GM23338 (cell line): ENCODE results near the gene CACNG7. TPM values are rescaled to one million over a fixed set of nuclear protein-coding genes. Genes with fewer than 3 reads are reported as not detected.

Experiments used
- ATAC-seq: fragments of 200-7000 bp; cut with Tn5 transposase; 3 replicates; pipeline ENCODE4 v1.9.1; 2020
- DNase-seq: peaks from one replicate; pipeline ENCODE4 v3.0.0-alpha.2; 2015; ENCODE audit warnings: low spot score
- H2AFZ ChIP-seq: fragments of 200-600 bp; sonication (generic); 2 replicates; pipeline ENCODE4 v1.8.0; 2016; ENCODE audit warnings: antibody characterized with exemption, mild to moderate bottlenecking, moderate library complexity
- H3F3A ChIP-seq: fragments of 200-600 bp; sonication (generic); replicated peaks from 2 replicates; pipeline ENCODE4 v1.8.0; 2017; ENCODE audit warnings: antibody characterized with exemption, mixed run types, low read depth
- H3K27ac ChIP-seq: fragments of 200-600 bp; sonication (generic); 2 replicates; pipeline ENCODE4 v1.6.1; 2016; ENCODE audit warnings: low read depth
- H3K27me3 ChIP-seq: fragments of 200-600 bp; sonication (generic); 2 replicates; pipeline ENCODE4 v1.8.0; 2016; ENCODE audit warnings: mild to moderate bottlenecking, mixed run types, moderate library complexity; ENCODE audit not compliant: insufficient read depth
- H3K36me3 ChIP-seq: fragments of 200-600 bp; sonication (generic); 2 replicates; pipeline ENCODE4 v1.8.0; 2016; ENCODE audit warnings: mild to moderate bottlenecking; ENCODE audit not compliant: insufficient read depth
- H3K4me1 ChIP-seq: fragments of 200-600 bp; sonication (generic); 2 replicates; pipeline ENCODE4 v1.8.0; 2016; ENCODE audit warnings: mild to moderate bottlenecking, moderate library complexity; ENCODE audit not compliant: insufficient read depth
- H3K4me2 ChIP-seq: fragments of 200-600 bp; sonication (generic); 2 replicates; pipeline ENCODE4 v1.7.1; 2017; ENCODE audit warnings: mixed run types
- H3K4me3 ChIP-seq: fragments of 200-600 bp; sonication (generic); 2 replicates; pipeline ENCODE4 v1.6.1; 2016; ENCODE audit warnings: mixed run types
- H3K79me2 ChIP-seq: fragments of 200-600 bp; sonication (generic); replicated peaks from 2 replicates; pipeline ENCODE4 v1.8.0; 2017; ENCODE audit warnings: mild to moderate bottlenecking; ENCODE audit not compliant: insufficient read depth
- H3K9me2 ChIP-seq: fragments of 200-600 bp; sonication (generic); 2 replicates; pipeline ENCODE4 v1.8.0; 2017; ENCODE audit not compliant: insufficient read depth
- H4K20me1 ChIP-seq: fragments of 200-600 bp; sonication (generic); replicated peaks from 2 replicates; pipeline ENCODE4 v1.8.0; 2017; ENCODE audit warnings: mild to moderate bottlenecking; ENCODE audit not compliant: insufficient read depth
- H3K27ac Mint-ChIP-seq: 2 replicates; pipeline ENCODE4 v1.8.0; 2020; ENCODE audit warnings: inconsistent platforms, mild to moderate bottlenecking, moderate library complexity, mixed read lengths
- H3K27me3 Mint-ChIP-seq: 3 replicates; pipeline ENCODE4 v1.8.0; 2022; ENCODE audit warnings: low read depth, mild to moderate bottlenecking, moderate library complexity, mixed read lengths, inconsistent platforms; ENCODE audit not compliant: insufficient read depth, poor library complexity
- H3K36me3 Mint-ChIP-seq: 3 replicates; pipeline ENCODE4 v1.8.0; 2021; ENCODE audit warnings: low read depth, mild to moderate bottlenecking, inconsistent platforms, moderate library complexity, mixed read lengths
- H3K4me1 Mint-ChIP-seq: 3 replicates; pipeline ENCODE4 v1.8.0; 2020; ENCODE audit warnings: mild to moderate bottlenecking, inconsistent platforms, mixed read lengths
- H3K4me3 Mint-ChIP-seq: 3 replicates; pipeline ENCODE4 v1.8.0; 2021; ENCODE audit warnings: moderate library complexity, mild to moderate bottlenecking, inconsistent platforms, mixed read lengths
- H3K9me3 Mint-ChIP-seq: 3 replicates; pipeline ENCODE4 v1.8.0; 2020; ENCODE audit warnings: moderate library complexity, mild to moderate bottlenecking, inconsistent platforms, mixed read lengths
- CREB1 ChIP-seq: fragments of 250-450 bp; sonication (Bioruptor Pico); IDR thresholded peaks from 2 replicates; pipeline ENCODE4 v1.5.0; 2020; ENCODE audit warnings: low read depth, mild to moderate bottlenecking, moderate library complexity
- ETS1 ChIP-seq: IDR thresholded peaks from 2 replicates; pipeline ENCODE4 v1.6.1; 2016; ENCODE audit warnings: antibody characterized with exemption
- EZH2 ChIP-seq: fragments of 200-600 bp; sonication (generic); IDR thresholded peaks from one replicate; pipeline ENCODE4 v1.8.0; 2017; ENCODE audit warnings: antibody characterized with exemption, mild to moderate bottlenecking, low read depth; ENCODE audit not compliant: unreplicated experiment
- EZH2phosphoT487 ChIP-seq: fragments of 200-600 bp; sonication (generic); IDR thresholded peaks from one replicate; pipeline ENCODE4 v1.8.1; 2018; ENCODE audit warnings: antibody characterized with exemption; ENCODE audit not compliant: unreplicated experiment
- POLR2AphosphoS5 ChIP-seq: IDR thresholded peaks from 2 replicates; pipeline ENCODE4 v1.6.1; 2016; ENCODE audit warnings: antibody characterized with exemption, low read depth
- ZNF114 ChIP-seq: fragments of 250-450 bp; sonication (Bioruptor Pico); IDR thresholded peaks from 2 replicates; pipeline ENCODE4 v1.5.0; 2020; ENCODE audit warnings: mild to moderate bottlenecking, moderate library complexity
- ZNF331 ChIP-seq: fragments of 250-450 bp; sonication (Bioruptor Pico); IDR thresholded peaks from 2 replicates; pipeline ENCODE4 v1.5.0; 2020; ENCODE audit warnings: low read depth, mild to moderate bottlenecking, moderate library complexity
- polyA plus RNA-seq: library from polyadenylated mRNA; unstranded; fragments of >200 nt; fragmentation: Nextera tagmentation; extraction: Ambion mirVana; gene quantifications from 2 replicates; pipeline ENCODE4 v1.2.1, GENCODE V29; 2016
- total RNA-seq: library from RNA; depleted of rRNA; stranded (reverse); fragments of >200 nt; shearing (Covaris generic); gene quantifications from 2 replicates; pipeline ENCODE4 v1.2.3, GENCODE V29; 2014
- TF ChIP-seq, protein P1 (sequence below): fragments of 250-450 bp; sonication (Bioruptor Pico); IDR thresholded peaks from 2 replicates; pipeline ENCODE4 v1.5.0; 2020; ENCODE audit warnings: mild to moderate bottlenecking, moderate library complexity
- TF ChIP-seq, protein P2 (sequence below), 2 experiments: fragments of 200-600 bp in 1 of 2; sonication (generic) in 1 of 2; conservative IDR thresholded peaks; 2 replicates each; pipeline versions ENCODE4 v1.5.1 to v1.6.1; 2016 to 2017; ENCODE audit warnings: antibody characterized with exemption in 2 of 2, low read depth in 2 of 2, mild to moderate bottlenecking in 2 of 2, moderate library complexity in 1 of 2
- TF ChIP-seq, protein P3 (sequence below): IDR thresholded peaks from one replicate; pipeline ENCODE4 v1.6.1; 2018; ENCODE audit warnings: antibody characterized with exemption; ENCODE audit not compliant: unreplicated experiment

CACNG7 gene
- total and polyA plus RNA-seq, 2 experiments from 2014 or later, result 9.8 to 15.6 TPM

- TF ChIP-seq, protein P1, sequence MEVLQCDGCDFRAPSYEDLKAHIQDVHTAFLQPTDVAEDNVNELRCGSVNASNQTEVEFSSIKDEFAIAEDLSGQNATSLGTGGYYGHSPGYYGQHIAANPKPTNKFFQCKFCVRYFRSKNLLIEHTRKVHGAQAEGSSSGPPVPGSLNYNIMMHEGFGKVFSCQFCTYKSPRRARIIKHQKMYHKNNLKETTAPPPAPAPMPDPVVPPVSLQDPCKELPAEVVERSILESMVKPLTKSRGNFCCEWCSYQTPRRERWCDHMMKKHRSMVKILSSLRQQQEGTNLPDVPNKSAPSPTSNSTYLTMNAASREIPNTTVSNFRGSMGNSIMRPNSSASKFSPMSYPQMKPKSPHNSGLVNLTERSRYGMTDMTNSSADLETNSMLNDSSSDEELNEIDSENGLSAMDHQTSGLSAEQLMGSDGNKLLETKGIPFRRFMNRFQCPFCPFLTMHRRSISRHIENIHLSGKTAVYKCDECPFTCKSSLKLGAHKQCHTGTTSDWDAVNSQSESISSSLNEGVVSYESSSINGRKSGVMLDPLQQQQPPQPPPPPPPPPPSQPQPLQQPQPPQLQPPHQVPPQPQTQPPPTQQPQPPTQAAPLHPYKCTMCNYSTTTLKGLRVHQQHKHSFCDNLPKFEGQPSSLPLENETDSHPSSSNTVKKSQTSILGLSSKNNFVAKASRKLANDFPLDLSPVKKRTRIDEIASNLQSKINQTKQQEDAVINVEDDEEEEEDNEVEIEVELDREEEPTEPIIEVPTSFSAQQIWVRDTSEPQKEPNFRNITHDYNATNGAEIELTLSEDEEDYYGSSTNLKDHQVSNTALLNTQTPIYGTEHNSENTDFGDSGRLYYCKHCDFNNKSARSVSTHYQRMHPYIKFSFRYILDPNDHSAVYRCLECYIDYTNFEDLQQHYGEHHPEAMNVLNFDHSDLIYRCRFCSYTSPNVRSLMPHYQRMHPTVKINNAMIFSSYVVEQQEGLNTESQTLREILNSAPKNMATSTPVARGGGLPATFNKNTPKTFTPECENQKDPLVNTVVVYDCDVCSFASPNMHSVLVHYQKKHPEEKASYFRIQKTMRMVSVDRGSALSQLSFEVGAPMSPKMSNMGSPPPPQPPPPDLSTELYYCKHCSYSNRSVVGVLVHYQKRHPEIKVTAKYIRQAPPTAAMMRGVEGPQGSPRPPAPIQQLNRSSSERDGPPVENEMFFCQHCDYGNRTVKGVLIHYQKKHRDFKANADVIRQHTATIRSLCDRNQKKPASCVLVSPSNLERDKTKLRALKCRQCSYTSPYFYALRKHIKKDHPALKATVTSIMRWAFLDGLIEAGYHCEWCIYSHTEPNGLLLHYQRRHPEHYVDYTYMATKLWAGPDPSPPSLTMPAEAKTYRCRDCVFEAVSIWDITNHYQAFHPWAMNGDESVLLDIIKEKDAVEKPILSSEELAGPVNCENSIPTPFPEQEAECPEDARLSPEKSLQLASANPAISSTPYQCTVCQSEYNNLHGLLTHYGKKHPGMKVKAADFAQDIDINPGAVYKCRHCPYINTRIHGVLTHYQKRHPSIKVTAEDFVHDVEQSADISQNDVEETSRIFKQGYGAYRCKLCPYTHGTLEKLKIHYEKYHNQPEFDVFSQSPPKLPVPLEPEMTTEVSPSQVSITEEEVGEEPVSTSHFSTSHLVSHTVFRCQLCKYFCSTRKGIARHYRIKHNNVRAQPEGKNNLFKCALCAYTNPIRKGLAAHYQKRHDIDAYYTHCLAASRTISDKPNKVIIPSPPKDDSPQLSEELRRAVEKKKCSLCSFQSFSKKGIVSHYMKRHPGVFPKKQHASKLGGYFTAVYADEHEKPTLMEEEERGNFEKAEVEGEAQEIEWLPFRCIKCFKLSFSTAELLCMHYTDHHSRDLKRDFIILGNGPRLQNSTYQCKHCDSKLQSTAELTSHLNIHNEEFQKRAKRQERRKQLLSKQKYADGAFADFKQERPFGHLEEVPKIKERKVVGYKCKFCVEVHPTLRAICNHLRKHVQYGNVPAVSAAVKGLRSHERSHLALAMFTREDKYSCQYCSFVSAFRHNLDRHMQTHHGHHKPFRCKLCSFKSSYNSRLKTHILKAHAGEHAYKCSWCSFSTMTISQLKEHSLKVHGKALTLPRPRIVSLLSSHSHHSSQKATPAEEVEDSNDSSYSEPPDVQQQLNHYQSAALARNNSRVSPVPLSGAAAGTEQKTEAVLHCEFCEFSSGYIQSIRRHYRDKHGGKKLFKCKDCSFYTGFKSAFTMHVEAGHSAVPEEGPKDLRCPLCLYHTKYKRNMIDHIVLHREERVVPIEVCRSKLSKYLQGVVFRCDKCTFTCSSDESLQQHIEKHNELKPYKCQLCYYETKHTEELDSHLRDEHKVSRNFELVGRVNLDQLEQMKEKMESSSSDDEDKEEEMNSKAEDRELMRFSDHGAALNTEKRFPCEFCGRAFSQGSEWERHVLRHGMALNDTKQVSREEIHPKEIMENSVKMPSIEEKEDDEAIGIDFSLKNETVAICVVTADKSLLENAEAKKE (CRISPR knock-in tag), result no peak
These were observed 30.3 kb upstream of the CACNG7 start (continued) for GRCh38 chr19:53878776-53879139.

DNA sequence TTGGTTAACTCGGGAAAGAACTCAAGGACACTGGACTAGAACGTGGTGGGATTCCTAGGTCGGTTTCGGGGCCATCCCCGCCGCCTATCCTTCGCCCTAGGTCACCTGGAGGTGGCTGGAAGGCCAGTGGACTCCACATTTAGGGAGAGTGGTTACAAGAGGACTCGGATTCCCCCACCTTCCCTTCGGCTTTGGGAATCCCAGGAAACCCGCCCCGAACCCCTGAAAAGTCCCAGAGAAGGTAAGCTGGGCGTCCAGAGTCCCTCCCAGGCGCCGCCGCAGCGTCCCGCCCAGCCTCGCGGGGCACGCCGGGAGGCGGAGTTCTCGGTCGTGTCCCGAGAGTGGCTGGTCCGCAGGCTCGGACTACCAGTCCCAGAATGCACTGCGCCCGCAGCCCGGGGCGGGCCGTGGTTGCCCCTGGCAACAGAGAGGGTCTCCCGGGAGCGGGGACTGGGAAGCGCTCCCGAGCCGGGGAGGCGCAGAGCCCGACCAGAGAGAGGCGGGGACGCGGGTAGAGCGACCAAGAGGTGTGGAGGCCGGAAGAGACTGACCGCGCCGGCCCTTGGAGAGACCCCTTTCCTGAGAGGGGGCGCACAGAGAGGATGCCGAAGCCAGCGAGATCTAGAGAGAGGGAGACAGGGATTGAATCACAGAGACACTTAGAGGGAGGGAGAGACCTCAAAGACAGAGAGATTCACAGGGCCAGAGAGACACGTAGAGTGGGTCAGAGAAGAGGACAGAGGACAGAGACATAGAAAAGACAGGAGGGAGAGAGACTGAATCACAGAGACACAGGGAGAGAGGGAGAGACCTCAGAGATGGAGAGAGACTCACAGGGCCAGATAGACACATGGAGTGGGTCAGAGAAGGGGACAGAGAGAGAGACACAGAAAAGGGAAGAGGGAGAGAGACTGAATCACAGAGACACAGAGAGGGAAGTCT, 29.7 kb upstream of the CACNG7 start:
- H3K27ac ChIP-seq, result peak overlapping the region; percentile 87; the same call in 1 of the 2 replicates
- Mint-ChIP-seq H3K9me3 (no peaks in the 10 kb centered on the region), H3K4me1 (peaks cover 25% of the 10 kb centered on the region), H3K36me3 (peaks cover 10% of the 10 kb centered on the region), H3K4me3 (no peak overlapping the region; the same call in 2 of the 3 replicates), H3K27ac (peak overlapping the region; percentile 93), H3K27me3 (peaks cover 24% of the 10 kb centered on the region)
- peaks cover 4% of the 10 kb centered on the region; the same call in 1 of the 2 replicates for H3K36me3 ChIP-seq
- H4K20me1 ChIP-seq, result peaks cover 3% of the 10 kb centered on the region; the same call in 1 of the 2 replicates
- H3K4me3 ChIP-seq, result peak overlapping the region; percentile 65
- H3K79me2 ChIP-seq, result no peaks in the 10 kb centered on the region
- DNase-seq, result peak; percentile 98
- H3K4me2 ChIP-seq, result peak overlapping the region; percentile 90
- H3F3A ChIP-seq, result peaks cover 27% of the 10 kb centered on the region
- peaks cover 44% of the 10 kb centered on the region for H3K4me1 ChIP-seq
- ATAC-seq, result peak; percentile 83
- H3K9me2 ChIP-seq, result no peaks in the 10 kb centered on the region
- peaks cover 11% of the 10 kb centered on the region for H3K27me3 ChIP-seq
- H2AFZ ChIP-seq, result peak overlapping the region; percentile 43
- TF ChIP-seq POLR2AphosphoS5, result peak; percentile 52
- TF ChIP-seq ZNF331, result no peak
- no peak for TF ChIP-seq CREB1 (CRISPR knock-in tag)
- TF ChIP-seq, protein P2, sequence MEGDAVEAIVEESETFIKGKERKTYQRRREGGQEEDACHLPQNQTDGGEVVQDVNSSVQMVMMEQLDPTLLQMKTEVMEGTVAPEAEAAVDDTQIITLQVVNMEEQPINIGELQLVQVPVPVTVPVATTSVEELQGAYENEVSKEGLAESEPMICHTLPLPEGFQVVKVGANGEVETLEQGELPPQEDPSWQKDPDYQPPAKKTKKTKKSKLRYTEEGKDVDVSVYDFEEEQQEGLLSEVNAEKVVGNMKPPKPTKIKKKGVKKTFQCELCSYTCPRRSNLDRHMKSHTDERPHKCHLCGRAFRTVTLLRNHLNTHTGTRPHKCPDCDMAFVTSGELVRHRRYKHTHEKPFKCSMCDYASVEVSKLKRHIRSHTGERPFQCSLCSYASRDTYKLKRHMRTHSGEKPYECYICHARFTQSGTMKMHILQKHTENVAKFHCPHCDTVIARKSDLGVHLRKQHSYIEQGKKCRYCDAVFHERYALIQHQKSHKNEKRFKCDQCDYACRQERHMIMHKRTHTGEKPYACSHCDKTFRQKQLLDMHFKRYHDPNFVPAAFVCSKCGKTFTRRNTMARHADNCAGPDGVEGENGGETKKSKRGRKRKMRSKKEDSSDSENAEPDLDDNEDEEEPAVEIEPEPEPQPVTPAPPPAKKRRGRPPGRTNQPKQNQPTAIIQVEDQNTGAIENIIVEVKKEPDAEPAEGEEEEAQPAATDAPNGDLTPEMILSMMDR (conservative IDR thresholded peaks at IDR 0.05; ENCODE audit: low read depth in 2 of 2), result no peak
- no peak for TF ChIP-seq EZH2
- TF ChIP-seq, protein P3, sequence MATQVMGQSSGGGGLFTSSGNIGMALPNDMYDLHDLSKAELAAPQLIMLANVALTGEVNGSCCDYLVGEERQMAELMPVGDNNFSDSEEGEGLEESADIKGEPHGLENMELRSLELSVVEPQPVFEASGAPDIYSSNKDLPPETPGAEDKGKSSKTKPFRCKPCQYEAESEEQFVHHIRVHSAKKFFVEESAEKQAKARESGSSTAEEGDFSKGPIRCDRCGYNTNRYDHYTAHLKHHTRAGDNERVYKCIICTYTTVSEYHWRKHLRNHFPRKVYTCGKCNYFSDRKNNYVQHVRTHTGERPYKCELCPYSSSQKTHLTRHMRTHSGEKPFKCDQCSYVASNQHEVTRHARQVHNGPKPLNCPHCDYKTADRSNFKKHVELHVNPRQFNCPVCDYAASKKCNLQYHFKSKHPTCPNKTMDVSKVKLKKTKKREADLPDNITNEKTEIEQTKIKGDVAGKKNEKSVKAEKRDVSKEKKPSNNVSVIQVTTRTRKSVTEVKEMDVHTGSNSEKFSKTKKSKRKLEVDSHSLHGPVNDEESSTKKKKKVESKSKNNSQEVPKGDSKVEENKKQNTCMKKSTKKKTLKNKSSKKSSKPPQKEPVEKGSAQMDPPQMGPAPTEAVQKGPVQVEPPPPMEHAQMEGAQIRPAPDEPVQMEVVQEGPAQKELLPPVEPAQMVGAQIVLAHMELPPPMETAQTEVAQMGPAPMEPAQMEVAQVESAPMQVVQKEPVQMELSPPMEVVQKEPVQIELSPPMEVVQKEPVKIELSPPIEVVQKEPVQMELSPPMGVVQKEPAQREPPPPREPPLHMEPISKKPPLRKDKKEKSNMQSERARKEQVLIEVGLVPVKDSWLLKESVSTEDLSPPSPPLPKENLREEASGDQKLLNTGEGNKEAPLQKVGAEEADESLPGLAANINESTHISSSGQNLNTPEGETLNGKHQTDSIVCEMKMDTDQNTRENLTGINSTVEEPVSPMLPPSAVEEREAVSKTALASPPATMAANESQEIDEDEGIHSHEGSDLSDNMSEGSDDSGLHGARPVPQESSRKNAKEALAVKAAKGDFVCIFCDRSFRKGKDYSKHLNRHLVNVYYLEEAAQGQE, result no peak
- peak; percentile 86 for TF ChIP-seq ETS1
- no peak for TF ChIP-seq ZNF114
- no peak for TF ChIP-seq EZH2phosphoT487
